ENCODE measurements around the gene ADAM19. TPM values are rescaled to one million over a fixed set of nuclear protein-coding genes. Genes with fewer than 3 reads are reported as not detected.

The ADAM19 gene
- total and polyA plus RNA-seq, 2 of the 4 experiments (the other 2 are of a cell fraction): 35.5 to 49.2 TPM

- dilution Hi-C loops (cut with HindIII; ENCODE audit: low sequenced_read_pairs, unreplicated experiment): no loop called here
- intact Hi-C loops (cut with micrococcal nuclease): no loop called here
- Histone ChIP-seq H2BK15ac (ENCODE audit: low read depth, low read length) (no peak overlapping the region), H2BK5ac (ENCODE audit: low read depth, low read length, poor library complexity, severe bottlenecking) (no peak overlapping the region), H4K20me1 (ENCODE audit: insufficient read depth, low read length) (no peaks in the 10 kb centered on the region), H3K27me3 (ENCODE audit: control insufficient read depth, insufficient read depth, low read length) (no peaks in the 10 kb centered on the region), H3K27ac (ENCODE audit: insufficient read depth, low read length) (no peak overlapping the region), H3K4me2 (ENCODE audit: low read depth, low read length) (no peak overlapping the region), H3K4ac (ENCODE audit: low read depth, low read length) (no peak overlapping the region), H3K4me1 (ENCODE audit: control insufficient read depth, insufficient read depth, low read length) (peaks cover 12% of the 10 kb centered on the region), H3K23ac (ENCODE audit: low read depth, low read length) (no peak overlapping the region), H3K36me3 (ENCODE audit: control insufficient read depth, insufficient read depth, low read length) (peaks cover 4% of the 10 kb centered on the region), H3K9ac (ENCODE audit: low read depth, low read length) (no peak overlapping the region), H4K8ac (ENCODE audit: low read depth in 2 of 2, low read length in 2 of 2) (no peak overlapping the region), H3K14ac (replicated peaks; ENCODE audit: low read depth, low read length) (no peak overlapping the region), H2BK120ac (ENCODE audit: low read depth, low read length) (no peak overlapping the region), H4K5ac (ENCODE audit: low read depth, low read length) (no peak overlapping the region), H3K9me1 (ENCODE audit: insufficient read depth, low read length) (peaks cover 31% of the 10 kb centered on the region), H2AK5ac (ENCODE audit: low read depth, low read length) (peak overlapping the region; percentile 44), H3K18ac (ENCODE audit: low read depth, low read length) (no peak overlapping the region), H4K91ac (ENCODE audit: insufficient read depth, low read depth, low read length) (no peak overlapping the region), H3K56ac (ENCODE audit: extremely low read depth, insufficient read depth, low read length) (no peak overlapping the region), H2AK9ac (replicated peaks; ENCODE audit: low read depth, low read length, poor library complexity) (no peak overlapping the region), H2AFZ (replicated peaks; ENCODE audit: low read length, poor library complexity) (no peak overlapping the region), H3K9me3 (ENCODE audit: control insufficient read depth, insufficient read depth, low read length) (no peaks in the 10 kb centered on the region), H3K79me1 (ENCODE audit: low read depth in 1 of 2, low read length in 2 of 2) (peaks cover 0 to 8% of the 10 kb centered on the region in 2 experiments; a peak in 2 of 4 replicates), H2BK20ac (ENCODE audit: low read depth, low read length) (no peak overlapping the region), H3K4me3 (ENCODE audit: insufficient read depth, low read depth, low read length) (no peak overlapping the region)
- in situ Hi-C loops (cut with MboI; ENCODE audit: low sequenced_read_pairs): no loop called here
- ATAC-seq (ENCODE audit: low read depth): no peak
- ChIA-PET POLR2A (ENCODE audit: unreplicated experiment) (no interaction called here), CTCF (interaction anchor here (0.6 to 1.1 kb wide), 2 partner anchors 223 to 250 kb away, joined by 3 read pairs; no protein-coding TSS in a partner anchor)
- no peak for TF ChIP-seq MXI1 (IDR thresholded peaks at IDR 0.05; ENCODE audit: borderline replicate concordance, low read depth, low read length)
- no peak for TF ChIP-seq CHD1 (IDR thresholded peaks at IDR 0.05; ENCODE audit: low read depth, low read length)
- no peak for TF ChIP-seq CEBPB (IDR thresholded peaks at IDR 0.05; ENCODE audit: low read depth, low read length)
- TF ChIP-seq CTCF (conservative IDR thresholded peaks at IDR 0.05; ENCODE audit: low read depth, low read length): no peak
- no peak for TF ChIP-seq SMC3 (IDR thresholded peaks at IDR 0.05; ENCODE audit: low read depth, low read length)
- TF ChIP-seq MAZ (IDR thresholded peaks at IDR 0.05; ENCODE audit: borderline replicate concordance, low read depth, low read length): no peak
- TF ChIP-seq USF2 (IDR thresholded peaks at IDR 0.05; ENCODE audit: low read depth, low read length): no peak
- WGBS, 2 experiments (ENCODE audit: extremely low coverage in 2 of 2, insufficient read length in 1 of 2): 98% methylated on average over 8 of the region's 13 CpGs; no CpG with 5 or more reads in 1 of the 2 experiments
- DNase-seq: no peak
- BruUV-seq (replicated peaks): no TSS peak
These were observed 107.1 kb downstream of the ADAM19 start for GRCh38 chr5:157468293-157468965.
